Body of pancreas (tissue), 4 donors: ENCODE results near the gene ASIP.

Source experiments
- CTCF ChIP-seq, 7 experiments: fragments of 450-650 bp in 4 of 7; fragments of 200-600 bp in 3 of 7; sonication (generic) in 3 of 7; IDR thresholded peaks; one replicate each; pipeline ENCODE4 v1.5.1; 2016 to 2019; ENCODE audit warnings: antibody characterized with exemption in 7 of 7
- POLR2A ChIP-seq, 3 donors: fragments of 450-650 bp; IDR thresholded peaks; one replicate each; pipeline ENCODE4 v1.6.1; 2016; ENCODE audit warnings: antibody characterized with exemption in 3 of 3, mild to moderate bottlenecking in 2 of 3

- TF ChIP-seq POLR2A (IDR thresholded peaks at IDR 0.05) (no peak), CTCF (IDR thresholded peaks at IDR 0.05) (no peak)
Measured at GRCh38 chr20:34274694-34275093, 33.5 kb downstream of the ASIP start.
